ENCODE data around the gene SMAP1. TPM values are rescaled to one million over a fixed set of nuclear protein-coding genes. Genes with fewer than 3 reads are reported as not detected.

Gene SMAP1
- total RNA-seq, 1 experiment from 2014 or later: 23.7 TPM

DNA sequence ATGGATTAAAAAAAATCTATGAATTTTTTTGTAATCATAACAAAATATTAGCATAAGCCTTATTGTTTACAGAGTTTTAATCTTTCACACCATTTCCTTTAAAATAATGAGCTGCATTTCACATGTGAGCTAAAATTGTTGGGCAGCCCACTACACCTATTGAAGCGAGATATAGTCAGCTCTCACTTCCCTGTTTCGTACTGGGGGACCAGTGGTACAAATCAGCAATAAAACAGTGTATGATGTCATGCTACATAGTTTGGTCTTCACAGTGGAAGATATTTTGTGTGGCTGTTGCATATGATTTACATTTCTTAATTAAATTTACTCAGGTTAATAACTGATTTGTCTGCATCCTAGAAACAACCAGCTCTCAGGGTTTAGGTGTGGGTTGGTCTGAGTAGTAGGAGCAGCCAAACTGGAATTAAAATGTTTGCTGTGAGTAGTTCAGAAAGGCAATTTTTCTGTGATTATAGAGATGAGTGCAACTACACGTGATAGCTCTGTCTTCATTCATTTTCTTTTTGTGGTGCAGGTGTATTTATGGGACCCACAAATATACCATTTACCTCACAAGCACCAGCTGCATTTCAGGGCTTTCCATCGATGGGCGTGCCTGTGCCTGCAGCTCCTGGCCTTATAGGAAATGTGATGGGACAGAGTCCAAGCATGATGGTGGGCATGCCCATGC is 189.8 kb downstream of the SMAP1 start:
- TF ChIP-seq, protein P1, sequence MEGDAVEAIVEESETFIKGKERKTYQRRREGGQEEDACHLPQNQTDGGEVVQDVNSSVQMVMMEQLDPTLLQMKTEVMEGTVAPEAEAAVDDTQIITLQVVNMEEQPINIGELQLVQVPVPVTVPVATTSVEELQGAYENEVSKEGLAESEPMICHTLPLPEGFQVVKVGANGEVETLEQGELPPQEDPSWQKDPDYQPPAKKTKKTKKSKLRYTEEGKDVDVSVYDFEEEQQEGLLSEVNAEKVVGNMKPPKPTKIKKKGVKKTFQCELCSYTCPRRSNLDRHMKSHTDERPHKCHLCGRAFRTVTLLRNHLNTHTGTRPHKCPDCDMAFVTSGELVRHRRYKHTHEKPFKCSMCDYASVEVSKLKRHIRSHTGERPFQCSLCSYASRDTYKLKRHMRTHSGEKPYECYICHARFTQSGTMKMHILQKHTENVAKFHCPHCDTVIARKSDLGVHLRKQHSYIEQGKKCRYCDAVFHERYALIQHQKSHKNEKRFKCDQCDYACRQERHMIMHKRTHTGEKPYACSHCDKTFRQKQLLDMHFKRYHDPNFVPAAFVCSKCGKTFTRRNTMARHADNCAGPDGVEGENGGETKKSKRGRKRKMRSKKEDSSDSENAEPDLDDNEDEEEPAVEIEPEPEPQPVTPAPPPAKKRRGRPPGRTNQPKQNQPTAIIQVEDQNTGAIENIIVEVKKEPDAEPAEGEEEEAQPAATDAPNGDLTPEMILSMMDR (conservative IDR thresholded peaks at IDR 0.05; ENCODE audit: low read depth, low read length): no peak
- TF ChIP-seq EZH2 (IDR thresholded peaks at IDR 0.05; ENCODE audit: borderline replicate concordance, low read depth, low read length, poor library complexity, severe bottlenecking): no peak
- H3K27ac ChIP-seq (ENCODE audit: low read depth, low read length, poor library complexity, severe bottlenecking): no peak overlapping the region
- no peaks in the 10 kb centered on the region for H3K36me3 ChIP-seq (ENCODE audit: insufficient read depth, low read length, poor library complexity, severe bottlenecking)
- H3K9me3 ChIP-seq (ENCODE audit: low read depth, low read length, poor library complexity, severe bottlenecking): no peaks in the 10 kb centered on the region
- no peaks in the 10 kb centered on the region for H3K27me3 ChIP-seq (replicated peaks; ENCODE audit: insufficient read depth, low read depth, low read length, poor library complexity)
- ChIA-PET POLR2A (ENCODE audit: low non-redundant PET) (no interaction called here), CTCF (no interaction called here)
- intact Hi-C loops (cut with micrococcal nuclease; ENCODE audit: unreplicated experiment): no loop called here
- no peaks in the 10 kb centered on the region for H3K4me1 ChIP-seq (ENCODE audit: insufficient read depth, low read length, poor library complexity, severe bottlenecking)
- no TSS peak for BruUV-seq (replicated peaks)
- H3K4me3 ChIP-seq (ENCODE audit: low read depth, low read length, poor library complexity, severe bottlenecking): no peak overlapping the region
- no peak for DNase-seq (ENCODE audit: low spot score)

DNA sequence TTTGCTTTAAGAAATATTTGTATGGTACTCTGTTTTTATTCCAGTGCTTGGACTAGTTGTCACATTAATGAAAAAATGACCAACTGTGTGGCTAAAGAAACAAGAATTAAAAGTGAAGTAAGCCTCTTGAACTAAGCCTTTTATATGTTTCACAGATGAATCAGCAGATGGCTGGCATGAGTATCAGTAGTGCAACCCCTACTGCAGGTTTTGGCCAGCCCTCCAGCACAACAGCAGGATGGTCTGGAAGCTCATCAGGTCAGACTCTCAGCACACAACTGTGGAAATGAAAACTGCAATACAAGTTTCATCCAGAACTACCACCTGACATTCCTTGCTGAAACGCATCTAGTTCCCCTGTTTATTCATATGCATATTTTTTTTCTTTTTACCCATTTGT is 192.4 kb downstream of the SMAP1 start:
- Histone ChIP-seq H3K27me3 (replicated peaks; ENCODE audit: insufficient read depth, low read depth, low read length, poor library complexity) (no peaks in the 10 kb centered on the region), H3K4me3 (ENCODE audit: low read depth, low read length, poor library complexity, severe bottlenecking) (no peak overlapping the region), H3K27ac (ENCODE audit: low read depth, low read length, poor library complexity, severe bottlenecking) (no peak overlapping the region), H3K36me3 (ENCODE audit: insufficient read depth, low read length, poor library complexity, severe bottlenecking) (no peaks in the 10 kb centered on the region), H3K9me3 (ENCODE audit: low read depth, low read length, poor library complexity, severe bottlenecking) (no peaks in the 10 kb centered on the region), H3K4me1 (ENCODE audit: insufficient read depth, low read length, poor library complexity, severe bottlenecking) (no peaks in the 10 kb centered on the region)
- no peak for DNase-seq (ENCODE audit: low spot score)
- ChIA-PET CTCF (no interaction called here), POLR2A (ENCODE audit: low non-redundant PET) (no interaction called here)
- TF ChIP-seq, protein P1 (conservative IDR thresholded peaks at IDR 0.05; ENCODE audit: low read depth, low read length): no peak
- TF ChIP-seq EZH2 (IDR thresholded peaks at IDR 0.05; ENCODE audit: borderline replicate concordance, low read depth, low read length, poor library complexity, severe bottlenecking): no peak
- BruUV-seq (replicated peaks): no TSS peak
- intact Hi-C loops (cut with micrococcal nuclease; ENCODE audit: unreplicated experiment): no loop called here

DNA sequence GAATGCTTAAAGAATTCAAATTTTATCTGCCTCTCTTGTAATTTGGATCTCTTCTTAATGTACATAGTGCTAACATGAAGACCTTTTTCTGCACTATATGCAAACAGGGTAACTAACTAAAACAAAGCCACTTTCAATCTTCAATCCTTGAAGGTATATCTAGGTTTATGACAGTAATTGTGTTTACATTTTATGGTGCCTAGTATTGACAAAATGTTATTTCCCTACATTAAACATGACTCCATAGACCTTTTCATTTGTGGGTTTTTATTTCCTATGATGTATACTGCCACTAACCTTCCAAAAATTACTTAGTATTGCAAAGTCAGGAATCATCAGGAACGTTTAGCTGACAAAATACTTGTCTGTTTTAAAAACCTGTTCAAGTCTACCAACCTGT is 193.2 kb downstream of the SMAP1 start:
- BruUV-seq (replicated peaks): no TSS peak
- ChIA-PET CTCF (no interaction called here), POLR2A (ENCODE audit: low non-redundant PET) (no interaction called here)
- intact Hi-C loops (cut with micrococcal nuclease; ENCODE audit: unreplicated experiment): no loop called here
- no peaks in the 10 kb centered on the region for H3K27me3 ChIP-seq (replicated peaks; ENCODE audit: insufficient read depth, low read depth, low read length, poor library complexity)
- H3K36me3 ChIP-seq (ENCODE audit: insufficient read depth, low read length, poor library complexity, severe bottlenecking): no peaks in the 10 kb centered on the region
- DNase-seq (ENCODE audit: low spot score): no peak
- no peak overlapping the region for H3K4me3 ChIP-seq (ENCODE audit: low read depth, low read length, poor library complexity, severe bottlenecking)
- H3K27ac ChIP-seq (ENCODE audit: low read depth, low read length, poor library complexity, severe bottlenecking): no peak overlapping the region
- no peaks in the 10 kb centered on the region for H3K4me1 ChIP-seq (ENCODE audit: insufficient read depth, low read length, poor library complexity, severe bottlenecking)
- no peaks in the 10 kb centered on the region for H3K9me3 ChIP-seq (ENCODE audit: low read depth, low read length, poor library complexity, severe bottlenecking)
- no peak for TF ChIP-seq EZH2 (IDR thresholded peaks at IDR 0.05; ENCODE audit: borderline replicate concordance, low read depth, low read length, poor library complexity, severe bottlenecking)

DNA sequence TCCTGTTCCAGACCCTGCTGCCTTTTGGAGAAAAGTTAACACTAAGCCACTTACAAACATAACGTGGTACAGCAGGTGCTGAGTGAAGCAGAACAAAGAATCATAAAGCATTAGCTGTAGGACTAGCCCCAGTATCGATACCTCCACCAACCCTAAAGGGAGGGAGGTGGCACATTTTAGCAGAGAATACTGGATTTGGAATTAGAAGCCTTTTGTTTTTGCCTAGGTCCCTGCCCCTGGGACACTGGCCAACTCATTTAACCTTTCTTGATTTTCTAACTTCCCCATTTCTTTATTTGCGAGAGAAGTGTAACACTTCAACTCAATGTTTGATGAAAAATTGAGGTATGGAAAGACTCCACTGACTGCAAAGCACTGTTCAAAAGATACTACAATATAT is 195.7 kb downstream of the SMAP1 start:
- no peak for DNase-seq (ENCODE audit: low spot score)
- BruUV-seq (replicated peaks): no TSS peak
- H3K36me3 ChIP-seq (ENCODE audit: insufficient read depth, low read length, poor library complexity, severe bottlenecking): no peaks in the 10 kb centered on the region
- no peaks in the 10 kb centered on the region for H3K9me3 ChIP-seq (ENCODE audit: low read depth, low read length, poor library complexity, severe bottlenecking)
- no peaks in the 10 kb centered on the region for H3K4me1 ChIP-seq (ENCODE audit: insufficient read depth, low read length, poor library complexity, severe bottlenecking)
- H3K27me3 ChIP-seq (replicated peaks; ENCODE audit: insufficient read depth, low read depth, low read length, poor library complexity): no peaks in the 10 kb centered on the region
- ChIA-PET CTCF (no interaction called here), POLR2A (ENCODE audit: low non-redundant PET) (no interaction called here)
- no peak overlapping the region for H3K27ac ChIP-seq (ENCODE audit: low read depth, low read length, poor library complexity, severe bottlenecking)
- intact Hi-C loops (cut with micrococcal nuclease; ENCODE audit: unreplicated experiment): no loop called here
- H3K4me3 ChIP-seq (ENCODE audit: low read depth, low read length, poor library complexity, severe bottlenecking): no peak overlapping the region
- no peak for TF ChIP-seq EZH2 (IDR thresholded peaks at IDR 0.05; ENCODE audit: borderline replicate concordance, low read depth, low read length, poor library complexity, severe bottlenecking)
- TF ChIP-seq, protein P1 (conservative IDR thresholded peaks at IDR 0.05; ENCODE audit: low read depth, low read length): no peak

All from A673 (cell line).